Measurements from ENCODE around the gene GARIN5A.
"Not testable (repeated sequence)": the region's sequence is repeated elsewhere in the genome, so short reads cannot be mapped to it uniquely, and the experiment has no call there.

Gene GARIN5A

GRCh38 chr19:50486823-50487515 lies 10.3 kb upstream of the GARIN5A start:
- peak; percentile 78 for DNase-seq

- no peak for DNase-seq
These were observed 8.8 kb upstream of the GARIN5A start for GRCh38 chr19:50485284-50485955.

GRCh38 chr19:50482916-50483315 lies 6.3 kb upstream of the GARIN5A start:
- DNase-seq = no peak

GRCh38 chr19:50482271-50482855 lies 5.7 kb upstream of the GARIN5A start:
- no peak for DNase-seq

GRCh38 chr19:50481351-50482149 lies 4.9 kb upstream of the GARIN5A start:
- DNase-seq = no peak

GRCh38 chr19:50480281-50481111 lies 3.8 kb upstream of the GARIN5A start:
- no peak for DNase-seq

GRCh38 chr19:50479761-50480251 lies 3.2 kb upstream of the GARIN5A start:
- DNase-seq = no peak

- DNase-seq = peak; percentile 49
These were observed 2.5 kb upstream of the GARIN5A start for GRCh38 chr19:50478901-50479715.

GRCh38 chr19:50477751-50478515 lies 1.3 kb upstream of the GARIN5A start:
- DNase-seq = no peak

GRCh38 chr19:50476907-50477238 lies 225 bp upstream of the GARIN5A start:
- DNase-seq = no peak

- no peak for DNase-seq
These were observed 868 bp downstream of the GARIN5A start for GRCh38 chr19:50475736-50476223.

GRCh38 chr19:50475101-50475568 lies 1.5 kb downstream of the GARIN5A start:
- DNase-seq = no peak

- not testable (repeated sequence) for DNase-seq
These were observed 3.3 kb downstream of the GARIN5A start for GRCh38 chr19:50473336-50473735.

GRCh38 chr19:50468818-50469217 lies 7.8 kb downstream of the GARIN5A start:
- no peak for DNase-seq

GRCh38 chr19:50467566-50467965 lies 9.1 kb downstream of the GARIN5A start:
- no peak for DNase-seq

- DNase-seq = no peak
These were observed 10.0 kb downstream of the GARIN5A start for GRCh38 chr19:50466706-50467039.

- DNase-seq = peak; percentile 74
These were observed 10.5 kb downstream of the GARIN5A start for GRCh38 chr19:50465986-50466705.

- DNase-seq = no peak
These were observed 11.6 kb downstream of the GARIN5A start for GRCh38 chr19:50465000-50465399.

GRCh38 chr19:50464348-50464747 lies 12.3 kb downstream of the GARIN5A start:
- no peak for DNase-seq

GRCh38 chr19:50462970-50463369 lies 13.7 kb downstream of the GARIN5A start:
- DNase-seq = no peak
